ENCODE measurements around the gene SPTLC1. TPM values are rescaled to one million over a fixed set of nuclear protein-coding genes. Genes with fewer than 3 reads are reported as not detected.
A peak's percentile ranks its signal among the peaks of the same experiment; 100 is the strongest.

SPTLC1 gene
- total and polyA plus RNA-seq, 2 of the 13 experiments (the other 11 are each of a cell fraction or from before 2014, with no cell fraction given) = 56.2 to 72.5 TPM

DNA sequence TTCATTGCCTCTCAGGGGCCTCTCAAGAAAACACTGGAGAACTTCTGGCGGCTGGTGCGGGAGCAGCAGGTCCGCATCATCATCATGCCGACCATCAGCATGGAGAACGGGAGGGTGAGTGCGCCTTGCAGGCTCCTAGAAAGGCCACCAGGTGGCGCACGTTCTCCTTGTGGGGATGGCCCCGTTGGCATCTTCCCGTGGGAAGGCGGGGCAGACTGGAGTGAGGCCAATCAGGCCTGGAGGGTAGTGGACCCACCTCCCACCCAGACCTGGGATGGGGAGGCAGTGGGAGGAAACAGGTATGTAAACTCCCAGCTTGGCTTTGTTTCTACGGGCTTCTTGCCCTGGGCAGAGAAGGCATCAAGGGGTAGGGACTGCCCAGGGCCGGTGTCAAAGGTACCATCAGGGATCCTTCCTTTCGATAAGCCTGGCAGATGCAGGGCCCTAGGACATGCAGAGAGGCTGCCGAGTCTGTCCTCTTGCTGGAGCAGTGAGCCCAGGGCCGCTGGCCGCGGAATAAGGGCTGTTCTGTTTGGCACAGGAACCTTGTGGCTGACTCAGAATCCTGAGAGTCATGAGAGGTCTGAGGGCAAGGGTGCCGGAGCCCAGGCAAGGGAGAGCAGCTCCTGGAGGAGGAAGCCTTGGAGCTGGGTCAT, 18.9 kb upstream of the SPTLC1 start (continued):
- TF ChIP-seq ZBTB8A (CRISPR knock-in tag; IDR thresholded peaks at IDR 0.05; ENCODE audit: borderline replicate concordance, low read depth) (no peak), NONO (IDR thresholded peaks at IDR 0.05) (no peak), NONO (CRISPR knock-in tag; conservative IDR thresholded peaks at IDR 0.05) (peak; percentile 38; the same call in 1 of the 2 replicates), ARHGAP35 (CRISPR knock-in tag; IDR thresholded peaks at IDR 0.05; ENCODE audit: borderline replicate concordance) (no peak), ZNF598 (CRISPR knock-in tag; IDR thresholded peaks at IDR 0.05; ENCODE audit: borderline replicate concordance) (peak; percentile 58; the same call in 1 of the 2 replicates), RAD21 (CRISPR knock-in tag; IDR thresholded peaks at IDR 0.05) (peak; percentile 84), NFKB2 (CRISPR knock-in tag; IDR thresholded peaks at IDR 0.05; ENCODE audit: borderline replicate concordance) (no peak), IRF2 (CRISPR knock-in tag; IDR thresholded peaks at IDR 0.05) (0 out of 2 replicates have a peak, but pooled peaks have one; percentile 20), FOSL2 (CRISPR knock-in tag; IDR thresholded peaks at IDR 0.05) (peak; percentile 35), MXI1 (IDR thresholded peaks at IDR 0.05; ENCODE audit: borderline replicate concordance, low read depth, low read length) (peak; percentile 15; the same call in 1 of the 3 replicates), HDAC2 (CRISPR knock-in tag; IDR thresholded peaks at IDR 0.05) (peak; percentile 47; the same call in 1 of the 2 replicates), ZNF615 (CRISPR knock-in tag; IDR thresholded peaks at IDR 0.05; ENCODE audit: borderline replicate concordance) (no peak), ZNF788 (CRISPR knock-in tag; IDR thresholded peaks at IDR 0.05; ENCODE audit: borderline replicate concordance) (peak; percentile 45; the same call in 1 of the 2 replicates), REPIN1 (CRISPR knock-in tag; IDR thresholded peaks at IDR 0.05; ENCODE audit: borderline replicate concordance, low read depth) (peak; percentile 45; the same call in 1 of the 2 replicates), ZFAT (CRISPR knock-in tag; conservative IDR thresholded peaks at IDR 0.05) (no peak), GATAD2A (CRISPR knock-in tag; IDR thresholded peaks at IDR 0.05) (peak; percentile 59; the same call in 1 of the 2 replicates), STAG1 (CRISPR knock-in tag; IDR thresholded peaks at IDR 0.05) (peak; percentile 92), ZNF768 (CRISPR knock-in tag; IDR thresholded peaks at IDR 0.05) (peak; percentile 26; the same call in 1 of the 2 replicates), SAP130 (CRISPR knock-in tag; IDR thresholded peaks at IDR 0.05; ENCODE audit: low read depth) (peak; percentile 50), MIER3 (CRISPR knock-in tag; IDR thresholded peaks at IDR 0.05; ENCODE audit: borderline replicate concordance) (0 out of 2 replicates have a peak, but pooled peaks have one; percentile 52)
- TF ChIP-seq, protein P1, sequence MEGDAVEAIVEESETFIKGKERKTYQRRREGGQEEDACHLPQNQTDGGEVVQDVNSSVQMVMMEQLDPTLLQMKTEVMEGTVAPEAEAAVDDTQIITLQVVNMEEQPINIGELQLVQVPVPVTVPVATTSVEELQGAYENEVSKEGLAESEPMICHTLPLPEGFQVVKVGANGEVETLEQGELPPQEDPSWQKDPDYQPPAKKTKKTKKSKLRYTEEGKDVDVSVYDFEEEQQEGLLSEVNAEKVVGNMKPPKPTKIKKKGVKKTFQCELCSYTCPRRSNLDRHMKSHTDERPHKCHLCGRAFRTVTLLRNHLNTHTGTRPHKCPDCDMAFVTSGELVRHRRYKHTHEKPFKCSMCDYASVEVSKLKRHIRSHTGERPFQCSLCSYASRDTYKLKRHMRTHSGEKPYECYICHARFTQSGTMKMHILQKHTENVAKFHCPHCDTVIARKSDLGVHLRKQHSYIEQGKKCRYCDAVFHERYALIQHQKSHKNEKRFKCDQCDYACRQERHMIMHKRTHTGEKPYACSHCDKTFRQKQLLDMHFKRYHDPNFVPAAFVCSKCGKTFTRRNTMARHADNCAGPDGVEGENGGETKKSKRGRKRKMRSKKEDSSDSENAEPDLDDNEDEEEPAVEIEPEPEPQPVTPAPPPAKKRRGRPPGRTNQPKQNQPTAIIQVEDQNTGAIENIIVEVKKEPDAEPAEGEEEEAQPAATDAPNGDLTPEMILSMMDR (CRISPR knock-in tag; IDR thresholded peaks at IDR 0.05) = peak; percentile 98
- TF ChIP-seq, protein P2, sequence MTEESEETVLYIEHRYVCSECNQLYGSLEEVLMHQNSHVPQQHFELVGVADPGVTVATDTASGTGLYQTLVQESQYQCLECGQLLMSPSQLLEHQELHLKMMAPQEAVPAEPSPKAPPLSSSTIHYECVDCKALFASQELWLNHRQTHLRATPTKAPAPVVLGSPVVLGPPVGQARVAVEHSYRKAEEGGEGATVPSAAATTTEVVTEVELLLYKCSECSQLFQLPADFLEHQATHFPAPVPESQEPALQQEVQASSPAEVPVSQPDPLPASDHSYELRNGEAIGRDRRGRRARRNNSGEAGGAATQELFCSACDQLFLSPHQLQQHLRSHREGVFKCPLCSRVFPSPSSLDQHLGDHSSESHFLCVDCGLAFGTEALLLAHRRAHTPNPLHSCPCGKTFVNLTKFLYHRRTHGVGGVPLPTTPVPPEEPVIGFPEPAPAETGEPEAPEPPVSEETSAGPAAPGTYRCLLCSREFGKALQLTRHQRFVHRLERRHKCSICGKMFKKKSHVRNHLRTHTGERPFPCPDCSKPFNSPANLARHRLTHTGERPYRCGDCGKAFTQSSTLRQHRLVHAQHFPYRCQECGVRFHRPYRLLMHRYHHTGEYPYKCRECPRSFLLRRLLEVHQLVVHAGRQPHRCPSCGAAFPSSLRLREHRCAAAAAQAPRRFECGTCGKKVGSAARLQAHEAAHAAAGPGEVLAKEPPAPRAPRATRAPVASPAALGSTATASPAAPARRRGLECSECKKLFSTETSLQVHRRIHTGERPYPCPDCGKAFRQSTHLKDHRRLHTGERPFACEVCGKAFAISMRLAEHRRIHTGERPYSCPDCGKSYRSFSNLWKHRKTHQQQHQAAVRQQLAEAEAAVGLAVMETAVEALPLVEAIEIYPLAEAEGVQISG (CRISPR knock-in tag; IDR thresholded peaks at IDR 0.05) = peak; percentile 33; the same call in 1 of the 2 replicates
- TF ChIP-seq, protein P3, sequence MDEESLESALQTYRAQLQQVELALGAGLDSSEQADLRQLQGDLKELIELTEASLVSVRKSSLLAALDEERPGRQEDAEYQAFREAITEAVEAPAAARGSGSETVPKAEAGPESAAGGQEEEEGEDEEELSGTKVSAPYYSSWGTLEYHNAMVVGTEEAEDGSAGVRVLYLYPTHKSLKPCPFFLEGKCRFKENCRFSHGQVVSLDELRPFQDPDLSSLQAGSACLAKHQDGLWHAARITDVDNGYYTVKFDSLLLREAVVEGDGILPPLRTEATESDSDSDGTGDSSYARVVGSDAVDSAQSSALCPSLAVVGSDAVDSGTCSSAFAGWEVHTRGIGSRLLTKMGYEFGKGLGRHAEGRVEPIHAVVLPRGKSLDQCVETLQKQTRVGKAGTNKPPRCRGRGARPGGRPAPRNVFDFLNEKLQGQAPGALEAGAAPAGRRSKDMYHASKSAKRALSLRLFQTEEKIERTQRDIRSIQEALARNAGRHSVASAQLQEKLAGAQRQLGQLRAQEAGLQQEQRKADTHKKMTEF (CRISPR knock-in tag; IDR thresholded peaks at IDR 0.05) = peak; percentile 37; the same call in 1 of the 2 replicates
- TF ChIP-seq, protein P4, sequence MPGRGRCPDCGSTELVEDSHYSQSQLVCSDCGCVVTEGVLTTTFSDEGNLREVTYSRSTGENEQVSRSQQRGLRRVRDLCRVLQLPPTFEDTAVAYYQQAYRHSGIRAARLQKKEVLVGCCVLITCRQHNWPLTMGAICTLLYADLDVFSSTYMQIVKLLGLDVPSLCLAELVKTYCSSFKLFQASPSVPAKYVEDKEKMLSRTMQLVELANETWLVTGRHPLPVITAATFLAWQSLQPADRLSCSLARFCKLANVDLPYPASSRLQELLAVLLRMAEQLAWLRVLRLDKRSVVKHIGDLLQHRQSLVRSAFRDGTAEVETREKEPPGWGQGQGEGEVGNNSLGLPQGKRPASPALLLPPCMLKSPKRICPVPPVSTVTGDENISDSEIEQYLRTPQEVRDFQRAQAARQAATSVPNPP (CRISPR knock-in tag; IDR thresholded peaks at IDR 0.05) = no peak
